Ovary (tissue), 9 donors: ENCODE data around the gene NAV2. TPM values are rescaled to one million over a fixed set of nuclear protein-coding genes. Genes with fewer than 3 reads are reported as not detected.

Experiments
- DNase-seq, 5 donors: peaks; one replicate each; pipeline ENCODE4 v3.0.0-alpha.2; 2019 to 2020
- H3K27ac ChIP-seq, 2 donors: fragments of 200-600 bp; one replicate each; pipeline versions ENCODE4 v1.5.1 to v1.8.0; 2019 to 2022
- H3K27me3 ChIP-seq: fragments of 200-600 bp; one replicate; pipeline ENCODE4 v1.8.0; 2022
- H3K36me3 ChIP-seq: fragments of 200-600 bp; sonication (generic); one replicate; pipeline ENCODE4 v1.5.1; 2019
- H3K4me1 ChIP-seq: one replicate; pipeline ENCODE4 v1.8.1; 2013; ENCODE audit warnings: mild to moderate bottlenecking, moderate library complexity; ENCODE audit not compliant: insufficient read depth
- H3K4me3 ChIP-seq: fragments of 200-600 bp; sonication (generic); one replicate; pipeline ENCODE4 v1.5.1; 2017
- H3K9me3 ChIP-seq, 2 donors: fragments of 200-600 bp in 1 of 2; sonication (generic) in 1 of 2; one replicate each; pipeline versions ENCODE4 v1.5.1 to v1.8.1; 2013 to 2019; ENCODE audit warnings: mild to moderate bottlenecking in 1 of 2, moderate library complexity in 1 of 2
- CTCF ChIP-seq, 3 donors: fragments of 450-650 bp in 2 of 3; fragments of 200-600 bp in 1 of 3; IDR thresholded peaks; one replicate each; pipeline versions ENCODE4 v1.5.1 to v1.8.0; 2016 to 2022; ENCODE audit warnings: antibody characterized with exemption in 3 of 3, mild to moderate bottlenecking in 1 of 3
- EP300 ChIP-seq: sonication (generic); formaldehyde crosslinking; IDR thresholded peaks from one replicate; pipeline ENCODE4 v1.6.1; 2017; ENCODE audit warnings: antibody characterized with exemption
- POLR2A ChIP-seq: fragments of 450-650 bp; IDR thresholded peaks from one replicate; pipeline ENCODE4 v1.6.1; 2017; ENCODE audit warnings: antibody characterized with exemption, mild to moderate bottlenecking, moderate library complexity
- WGBS, 3 donors: extraction: QIAGEN DNeasy Blood & Tissue Kit in 1 of 3; methylation state at CpG; one replicate each; pipeline versions ENCODE4 v1.1.5 to v1.1.7; 2013 to 2017; 5-methylcytosine and 5-hydroxymethylcytosine counted together
- intact Hi-C, 4 donors: fragments of 100-400 bp; cut with DNase I; formaldehyde crosslinking; loops; one replicate each; pipeline versions ENCODE4 v1.11.0 to v1.15.1; 2022 to 2023
- polyA plus RNA-seq, 2 donors: library from polyadenylated mRNA; stranded (reverse); fragments of 200-250 nt in 1 of 2; fragments of 350-450 nt in 1 of 2; fragmentation: Illumina TruSeq in 1 of 2; extraction: RNeasy Lipid Tissue Mini Kit (QIAGEN cat#74804) in 1 of 2; gene quantifications; one replicate each; pipeline ENCODE4 v1.2.3, GENCODE V29; 2013 to 2014
- total RNA-seq, 7 donors: library from RNA; depleted of rRNA in 2 of 7; stranded (reverse); fragments of >200 nt in 2 of 7; fragmentation: NEBNext Ultra II Directional in 3 of 7; extraction: Animal tissue kit (Norgen Biotek cat#: 25700) in 3 of 7; gene quantifications; one replicate each; pipeline versions ENCODE4 v1.1.0 to v1.2.4, GENCODE V29; 2016 to 2023
- donor health status: DM: no; HTN: no; CAD: no; lungs with moderate emphysema.
- donor health status: DM: no; HTN: no; CAD: no.
- donor health status: Bipolar disorder and iron deficiency.
- donor health status: DM: yes; HTN: yes; CAD: no.
- donor health status: DM: no; HTN: no; CAD: no.
- donor health status: DM: yes; HTN: yes; CAD: no.

NAV2 gene
- total and polyA plus RNA-seq, 9 donors: 2.9 to 14.1 (median 7.8) TPM

GRCh38 chr11:20090654-20091374 lies 378.2 kb downstream of the NAV2 start:
- Histone ChIP-seq H3K27ac (peak overlapping the region in 1 of 2 donors; percentile 55), H3K4me3 (no peak overlapping the region), H3K9me3 (no peaks in the 10 kb centered on the region), H3K27me3 (no peaks in the 10 kb centered on the region), H3K36me3 (no peaks in the 10 kb centered on the region), H3K4me1 (peaks cover 22% of the 10 kb centered on the region)
- TF ChIP-seq POLR2A (no peak), EP300 (no peak), CTCF (IDR thresholded peaks at IDR 0.05) (no peak)
- WGBS, 3 donors: 50 to 77% (median 51%) methylated on average over 10 of the region's 10 CpGs
- intact Hi-C loops: no loop called here
- no peak for DNase-seq

- no peak for DNase-seq
- TF ChIP-seq POLR2A (no peak), CTCF (IDR thresholded peaks at IDR 0.05) (no peak), EP300 (no peak)
- Histone ChIP-seq H3K4me1 (peaks cover 14% of the 10 kb centered on the region), H3K4me3 (no peak overlapping the region), H3K27ac (no peak overlapping the region), H3K27me3 (no peaks in the 10 kb centered on the region), H3K9me3 (no peaks in the 10 kb centered on the region), H3K36me3 (no peaks in the 10 kb centered on the region)
- 71 to 82% (median 76%) methylated on average over 5 of the region's 5 CpGs for WGBS, 3 donors
- intact Hi-C loops: no loop called here
Measured at GRCh38 chr11:20093775-20094174, 381.1 kb downstream of the NAV2 start.

- WGBS, 3 donors: 95 to 98% (median 96%) methylated on average over 4 of the region's 4 CpGs
- intact Hi-C loops: no loop called here
- Histone ChIP-seq H3K4me3 (no peak overlapping the region), H3K9me3 (no peaks in the 10 kb centered on the region), H3K4me1 (peaks cover 9% of the 10 kb centered on the region), H3K27me3 (no peaks in the 10 kb centered on the region), H3K27ac (no peak overlapping the region), H3K36me3 (no peaks in the 10 kb centered on the region)
- TF ChIP-seq CTCF (IDR thresholded peaks at IDR 0.05) (no peak), EP300 (no peak), POLR2A (no peak)
- DNase-seq: no peak
Measured at GRCh38 chr11:20095189-20095588, 382.6 kb downstream of the NAV2 start.

GRCh38 chr11:20097319-20098221 lies 384.9 kb downstream of the NAV2 start:
- H3K4me3 ChIP-seq: no peak overlapping the region

More at GRCh38 chr11:20097319-20098221, 384.9 kb downstream of the NAV2 start:
- no peaks in the 10 kb centered on the region for H3K4me1 ChIP-seq
- TF ChIP-seq POLR2A: no peak
- no peak for TF ChIP-seq CTCF (IDR thresholded peaks at IDR 0.05)
- TF ChIP-seq EP300: no peak
- WGBS, 3 donors: 36 to 53% (median 45%) methylated on average over 13 of the region's 13 CpGs
- H3K27me3 ChIP-seq: no peaks in the 10 kb centered on the region
- no peak for DNase-seq
- intact Hi-C loops: no loop called here
- H3K27ac ChIP-seq: no peak overlapping the region
- H3K9me3 ChIP-seq: no peaks in the 10 kb centered on the region
- H3K36me3 ChIP-seq: no peaks in the 10 kb centered on the region
